GM18868 (cell line): ENCODE results near the gene MIPEP.
A peak's percentile ranks its signal among the peaks of the same experiment; 100 is the strongest.
"Not testable (repeated sequence)": the region's sequence is repeated elsewhere in the genome, so short reads cannot be mapped to it uniquely, and the experiment has no call there.

ENCODE experiments used
- ATAC-seq: cut with Tn5 transposase; IDR thresholded peaks from one replicate; pipeline ENCODE4 v1.9.1; 2021; ENCODE audit warnings: mild to moderate bottlenecking, moderate library complexity; ENCODE audit not compliant: unreplicated experiment

MIPEP gene

DNA sequence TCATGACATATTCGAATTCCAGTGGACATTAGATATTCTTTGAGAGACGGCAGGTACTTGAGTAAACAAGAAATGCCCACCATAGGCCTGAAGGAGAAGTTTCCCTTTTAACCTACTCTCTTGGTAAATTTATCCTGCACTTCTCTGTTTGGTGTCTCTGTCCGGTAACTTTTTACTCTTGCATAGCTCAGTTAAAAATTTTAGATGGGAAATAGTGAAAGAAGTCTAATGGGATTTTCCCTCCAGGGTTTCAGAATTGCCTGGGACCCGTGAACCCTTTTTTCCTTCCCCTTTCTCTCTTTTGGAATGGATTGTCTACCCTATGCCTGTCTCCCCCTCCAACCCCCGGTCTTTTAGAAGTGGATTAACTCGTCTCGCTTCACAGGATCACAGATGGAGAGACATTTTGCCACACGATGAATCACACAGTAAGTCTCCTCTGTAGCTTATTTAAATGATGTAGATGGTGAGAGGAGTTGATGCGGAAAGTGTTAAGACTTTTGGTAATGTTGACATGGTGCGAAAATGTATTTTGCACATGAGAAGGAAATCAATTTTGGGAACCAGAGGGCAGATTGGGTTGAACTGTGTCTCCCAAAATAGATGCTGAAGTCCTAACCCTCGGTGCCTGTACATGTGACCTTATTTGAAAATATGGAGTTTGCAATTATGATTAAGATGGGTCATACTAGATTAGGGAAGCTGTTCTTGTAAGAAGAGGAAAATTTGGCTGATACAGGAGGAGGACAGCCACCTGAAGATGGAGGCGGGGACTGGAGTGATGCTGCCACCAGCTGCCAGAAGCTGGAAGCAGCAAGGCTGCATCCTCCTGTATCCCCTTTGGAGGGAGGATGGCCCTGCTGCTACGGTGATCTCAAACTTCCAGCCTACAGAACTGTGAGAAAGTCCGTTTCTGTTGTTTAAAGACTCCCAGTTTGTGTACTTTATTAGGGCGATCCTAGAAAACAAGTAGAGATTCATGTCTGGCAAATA, 711 bp upstream of the MIPEP start:
- peak; percentile 23 for ATAC-seq

DNA sequence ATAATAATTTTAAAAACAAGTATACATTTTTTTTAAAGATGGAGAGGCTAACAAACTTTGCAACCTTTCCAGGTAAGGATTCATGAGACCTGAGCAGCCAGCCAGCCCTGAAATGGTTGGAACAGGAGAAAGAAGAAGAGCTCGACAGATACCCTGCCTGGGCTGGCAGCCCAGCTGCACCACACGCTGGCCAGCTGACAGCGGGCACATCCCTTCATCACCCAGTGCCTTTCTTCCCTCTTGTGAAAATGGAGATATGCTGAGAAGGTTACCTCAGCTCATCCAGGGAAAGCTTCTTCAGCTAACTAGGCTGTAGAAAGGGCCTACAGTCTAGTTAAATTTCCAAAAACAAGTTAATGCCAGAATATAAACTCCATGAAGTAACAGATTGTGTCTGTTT, 4.8 kb downstream of the MIPEP start:
- not testable (repeated sequence) for ATAC-seq

DNA sequence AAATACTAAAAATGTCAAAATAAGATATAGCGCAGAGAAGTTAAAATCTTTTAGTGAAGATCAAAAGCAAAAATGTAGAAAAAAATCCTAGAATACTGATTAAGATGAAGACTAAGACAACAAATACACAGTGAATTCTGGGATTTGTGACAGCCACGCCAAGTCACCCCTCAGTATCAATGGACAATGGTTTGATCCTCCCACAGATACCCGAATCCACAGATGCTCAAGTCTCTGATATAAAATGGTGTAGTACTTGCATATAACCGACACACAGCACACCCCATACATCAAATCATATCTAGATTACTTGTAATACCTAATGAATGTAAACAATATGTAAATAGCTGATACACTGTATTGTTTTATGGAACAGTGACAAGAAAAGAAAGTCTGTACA, 5.9 kb downstream of the MIPEP start:
- ATAC-seq: no peak

DNA sequence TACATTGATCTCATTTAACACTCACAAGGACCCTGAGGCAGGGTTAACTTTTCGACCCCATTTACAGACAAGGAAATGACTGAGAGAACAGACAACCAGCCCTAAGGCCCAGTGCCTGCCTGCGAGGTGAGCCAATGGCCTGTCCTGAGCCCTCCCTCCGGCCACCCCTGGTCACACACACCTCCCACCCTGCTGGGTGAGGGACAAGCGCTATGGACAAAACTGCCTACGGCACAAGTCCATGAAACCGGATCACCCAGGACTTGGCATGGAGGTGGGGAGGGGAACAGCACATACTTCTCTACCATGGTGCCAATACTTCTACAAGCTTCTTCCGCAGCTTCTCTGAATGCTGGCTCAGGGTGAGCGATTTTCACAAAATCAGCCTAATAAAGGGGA, 7.8 kb downstream of the MIPEP start:
- ATAC-seq: not testable (repeated sequence)

DNA sequence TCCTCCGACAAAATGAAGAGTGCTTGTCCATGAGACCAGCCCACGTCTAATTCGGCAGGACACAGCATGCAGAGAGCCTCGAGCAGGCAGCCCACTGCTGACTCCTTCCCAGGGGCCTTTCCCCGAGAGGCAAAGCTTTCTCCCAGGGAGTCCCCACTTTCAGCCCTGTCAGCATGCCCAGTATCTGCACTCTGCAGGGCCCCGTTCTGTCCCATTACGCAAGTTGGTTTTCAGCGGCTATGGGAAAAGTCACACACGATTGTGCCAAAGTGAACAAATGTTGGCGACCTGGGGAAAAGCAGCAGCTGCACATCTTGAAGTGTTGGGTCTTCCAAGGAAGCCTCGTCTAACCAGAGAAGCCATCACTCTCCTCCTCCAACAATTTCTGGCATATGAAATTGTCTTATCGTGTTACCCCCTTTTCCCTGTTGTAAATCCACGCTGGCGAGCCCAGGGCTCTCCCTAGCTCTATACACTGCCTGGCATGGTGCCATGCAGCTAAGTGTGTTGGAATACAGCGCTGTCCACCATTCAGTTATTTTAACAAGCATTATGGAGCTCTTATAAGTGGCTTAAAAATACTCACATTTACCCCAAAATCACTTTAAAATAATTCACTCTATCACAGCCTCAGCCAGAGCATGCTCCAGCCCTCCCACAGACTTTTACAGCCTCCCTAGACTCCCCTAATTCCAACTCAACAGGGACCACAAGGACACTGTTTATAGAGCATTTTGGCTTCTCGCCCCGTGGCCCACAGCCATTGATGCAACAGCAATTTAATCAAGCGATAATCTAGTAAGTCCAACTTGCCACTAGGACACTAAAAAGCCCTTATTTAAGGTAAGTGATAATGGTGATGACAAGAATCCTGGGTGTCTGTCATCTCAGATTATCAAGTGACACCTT, 8.5 kb downstream of the MIPEP start:
- ATAC-seq: not testable (repeated sequence)

DNA sequence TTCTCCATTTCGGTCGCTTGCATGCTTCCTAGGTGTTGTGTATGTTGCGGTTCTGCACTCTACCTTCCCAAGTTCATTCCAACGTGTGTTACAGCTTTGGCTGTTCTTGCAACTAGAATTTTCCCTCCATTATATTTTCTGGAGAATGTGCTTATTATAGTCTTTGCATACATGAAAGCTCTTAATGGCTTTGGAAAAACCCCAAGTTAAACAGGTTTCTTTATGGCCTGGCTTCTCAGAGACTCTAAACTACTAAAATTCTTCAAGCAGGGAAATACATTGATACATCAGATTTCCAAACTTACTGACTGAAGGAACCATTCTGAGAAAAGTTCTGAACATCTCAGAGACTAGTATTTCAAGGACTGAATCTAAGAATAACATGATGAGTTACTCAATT, 11.9 kb downstream of the MIPEP start:
- no peak for ATAC-seq

DNA sequence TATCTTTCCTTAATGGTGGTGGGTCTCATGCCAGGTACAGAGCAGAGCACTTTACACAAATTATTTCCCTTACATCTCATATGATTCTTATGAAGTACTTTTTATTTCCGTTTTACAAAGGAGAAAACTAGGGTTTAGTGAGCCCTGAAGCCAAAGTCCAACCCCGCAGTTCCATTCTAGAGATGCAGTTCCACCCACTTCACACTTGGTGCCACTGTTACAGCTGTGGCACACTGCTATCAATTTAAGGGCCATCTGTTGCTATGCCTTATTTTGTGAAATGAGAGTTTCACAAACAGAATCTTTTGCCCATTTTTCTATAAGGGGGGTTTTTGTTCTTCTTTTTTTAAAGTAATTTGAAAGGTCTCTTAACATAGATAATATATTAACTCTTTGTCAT, 12.9 kb downstream of the MIPEP start:
- ATAC-seq: no peak

DNA sequence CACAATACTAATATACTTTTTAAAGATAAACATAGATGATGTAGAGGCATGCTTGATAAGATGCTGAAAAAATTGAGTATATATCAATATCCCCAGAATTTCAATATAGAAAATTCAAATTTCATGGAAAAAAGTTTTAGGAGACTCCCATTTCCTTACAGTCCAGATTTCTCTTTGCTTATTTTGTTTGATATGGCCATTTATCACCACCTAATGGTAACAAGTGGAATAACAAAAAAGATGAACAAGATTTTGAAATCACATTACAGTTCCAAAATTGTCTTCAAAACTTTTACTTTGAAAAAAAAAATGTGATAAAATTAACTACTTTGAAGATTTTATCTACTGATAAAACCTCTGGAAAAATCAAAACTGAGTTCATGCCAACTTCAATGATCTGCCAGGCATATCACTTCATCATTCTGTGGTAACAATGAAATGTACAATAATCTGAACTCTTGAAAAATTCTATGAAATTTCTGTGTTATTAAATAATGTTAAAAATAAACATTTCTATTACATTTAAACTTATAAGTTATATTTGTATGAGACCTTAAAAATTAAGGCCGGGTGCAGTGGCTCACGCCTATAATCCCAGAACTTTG, 17.5 kb downstream of the MIPEP start:
- ATAC-seq: no peak

DNA sequence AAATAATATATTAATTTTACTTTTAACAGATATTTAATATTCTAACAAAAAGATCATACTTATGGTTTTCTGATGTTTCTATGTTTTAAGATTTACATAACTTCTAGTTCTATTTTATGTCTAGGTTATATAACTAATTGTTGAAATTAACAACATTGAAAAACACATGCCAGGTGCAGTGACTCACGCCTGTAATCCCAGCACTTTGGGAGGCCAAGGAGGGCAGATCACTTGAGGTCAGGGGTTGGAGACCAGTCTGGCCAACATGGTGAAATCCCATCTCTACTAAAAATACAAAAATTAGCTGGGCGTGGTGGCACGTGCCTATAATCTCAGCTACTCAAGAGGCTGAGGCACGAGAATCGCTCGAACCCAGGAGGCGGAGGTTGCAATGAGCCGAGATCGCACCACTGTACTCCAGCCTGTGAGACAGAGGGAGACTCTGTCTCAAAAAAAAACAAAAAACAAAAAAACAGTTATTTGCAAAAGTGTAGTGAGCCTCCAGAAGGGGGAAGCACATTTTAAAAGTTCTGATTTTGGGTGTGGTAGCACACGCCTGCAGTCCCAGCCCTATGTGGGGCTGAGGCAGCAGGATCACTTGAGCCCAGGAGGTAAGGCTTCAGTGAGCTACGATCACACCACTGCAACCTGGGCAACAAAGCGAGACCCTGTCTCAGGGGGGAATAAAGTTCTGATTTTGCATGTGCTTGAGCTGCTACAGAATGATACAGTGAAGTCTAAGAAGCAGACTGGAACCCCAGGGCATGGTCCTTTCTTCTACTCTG, 18.7 kb downstream of the MIPEP start:
- peak; percentile 41 for ATAC-seq

DNA sequence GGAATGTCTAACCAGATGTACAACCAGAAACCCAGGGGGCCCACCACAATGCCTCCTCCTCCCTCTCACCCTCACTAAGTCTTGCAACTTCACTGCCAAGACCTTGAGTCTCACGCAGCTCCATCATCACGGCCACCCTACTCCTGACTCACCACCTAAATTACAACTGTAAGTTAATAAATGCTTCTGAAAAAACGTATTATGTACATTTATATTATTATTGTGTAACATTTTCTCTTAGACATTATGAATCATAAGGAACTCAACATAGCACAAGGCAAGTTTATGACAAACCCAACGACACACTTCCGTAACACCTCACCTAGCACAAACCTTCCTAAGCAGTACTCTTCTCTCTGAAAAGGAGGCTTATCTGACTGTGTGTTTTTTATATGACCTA, 20.7 kb downstream of the MIPEP start:
- no peak for ATAC-seq

DNA sequence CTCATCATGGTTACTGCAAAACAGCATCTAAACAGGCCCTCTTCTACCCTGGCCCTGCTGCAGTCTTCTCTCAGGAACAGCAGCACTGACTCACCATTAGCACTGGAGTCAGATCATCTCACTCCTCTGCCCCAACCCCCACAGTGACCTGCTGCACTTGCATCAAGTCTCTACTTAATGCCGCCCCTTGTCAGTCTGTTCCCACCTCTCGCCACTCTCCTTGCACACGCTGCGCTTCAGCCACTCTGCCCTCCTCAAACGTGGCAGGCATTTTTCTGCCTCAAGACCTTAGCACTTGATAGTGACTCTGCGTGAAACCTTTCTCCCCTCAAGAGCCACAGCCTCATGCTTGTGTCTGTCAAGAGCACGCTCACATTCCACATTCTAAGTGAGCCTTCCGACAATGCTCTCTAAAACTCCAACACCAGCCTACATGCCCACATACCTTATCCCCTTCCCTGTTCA, 22.1 kb downstream of the MIPEP start:
- ATAC-seq: no peak

DNA sequence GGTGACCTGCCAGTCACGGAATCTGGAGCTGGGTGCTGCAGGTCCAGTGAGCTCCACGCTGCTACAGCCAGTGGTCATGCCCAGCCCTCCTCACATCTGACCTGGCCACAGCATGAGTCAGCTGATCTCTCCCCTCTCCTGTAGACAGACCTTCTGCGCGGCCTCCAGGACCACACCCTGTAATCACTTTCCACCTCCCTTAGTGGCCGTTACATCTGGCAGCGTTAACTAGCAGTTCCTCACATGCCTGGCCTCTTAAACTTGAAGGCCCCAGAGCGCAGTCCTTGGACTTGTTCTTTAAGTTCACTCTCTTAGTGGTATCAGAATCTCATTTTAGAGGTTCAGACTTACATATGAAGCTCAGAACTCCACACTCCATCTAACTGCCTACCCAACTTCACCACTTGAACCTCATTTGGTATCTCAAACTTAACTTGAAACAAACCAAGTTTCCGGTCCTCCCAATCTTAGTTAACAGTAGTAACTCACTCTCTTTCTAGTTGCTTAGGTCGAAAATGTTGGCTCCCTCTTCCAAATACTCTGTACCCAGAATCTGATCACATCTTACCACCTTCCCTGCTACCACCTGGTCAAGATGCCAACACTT, 22.7 kb downstream of the MIPEP start:
- no peak for ATAC-seq

DNA sequence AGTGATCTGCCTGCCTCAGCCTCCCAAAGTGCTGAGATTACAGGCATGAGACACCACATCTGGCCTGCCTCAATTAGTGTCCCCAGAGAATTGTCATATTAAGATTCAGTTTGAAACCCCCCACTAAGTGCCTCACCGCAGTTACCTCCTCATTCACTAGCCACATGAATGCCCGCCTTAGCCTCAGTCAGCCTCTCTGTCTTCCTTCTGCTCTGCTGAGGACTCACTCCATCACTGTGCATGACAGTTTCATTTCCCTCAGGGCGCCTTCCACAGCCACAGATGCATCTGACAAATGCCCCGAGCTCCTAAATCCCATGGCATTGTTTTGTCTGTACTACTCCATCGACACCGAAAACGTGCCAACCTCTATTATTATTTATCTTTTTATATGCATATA, 23.3 kb downstream of the MIPEP start:
- peak; percentile 75 for ATAC-seq

DNA sequence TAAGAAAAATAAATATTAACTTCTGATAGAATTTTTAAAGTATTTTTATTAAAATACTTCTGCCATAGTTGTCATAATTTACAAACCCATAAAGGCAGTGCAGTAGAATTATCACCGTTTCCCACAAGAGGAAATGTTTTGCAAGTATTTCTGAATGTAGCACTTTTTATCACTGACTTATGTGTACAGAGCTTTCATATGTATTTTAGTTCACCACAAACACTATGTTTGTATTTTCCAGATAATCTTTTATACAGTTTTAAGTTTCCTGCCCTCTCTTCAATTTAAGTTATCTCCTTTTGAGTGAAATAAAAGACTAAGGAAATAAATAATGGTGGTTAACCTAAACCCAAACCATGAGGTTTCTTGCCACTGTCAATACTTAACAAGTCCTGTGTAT, 24.2 kb downstream of the MIPEP start:
- ATAC-seq: no peak

DNA sequence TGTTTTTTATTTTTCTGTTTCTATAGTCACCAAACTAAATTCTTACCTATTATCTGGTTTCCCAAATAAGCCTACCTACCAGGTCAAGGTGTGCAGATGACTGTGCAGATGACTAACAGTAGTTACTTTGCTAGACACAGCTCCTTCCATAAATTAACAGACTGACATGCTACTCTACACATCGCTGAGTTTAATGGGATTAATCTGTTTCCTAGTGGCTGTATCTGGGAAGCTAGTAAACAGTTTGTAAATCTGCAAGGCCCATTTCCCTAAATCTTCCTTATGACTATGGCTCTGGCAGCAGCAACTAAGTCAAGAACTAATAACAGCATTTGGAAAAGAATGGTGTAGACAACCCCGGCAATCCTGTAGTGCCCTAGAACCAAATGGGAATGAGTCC, 27.9 kb downstream of the MIPEP start:
- no peak for ATAC-seq

DNA sequence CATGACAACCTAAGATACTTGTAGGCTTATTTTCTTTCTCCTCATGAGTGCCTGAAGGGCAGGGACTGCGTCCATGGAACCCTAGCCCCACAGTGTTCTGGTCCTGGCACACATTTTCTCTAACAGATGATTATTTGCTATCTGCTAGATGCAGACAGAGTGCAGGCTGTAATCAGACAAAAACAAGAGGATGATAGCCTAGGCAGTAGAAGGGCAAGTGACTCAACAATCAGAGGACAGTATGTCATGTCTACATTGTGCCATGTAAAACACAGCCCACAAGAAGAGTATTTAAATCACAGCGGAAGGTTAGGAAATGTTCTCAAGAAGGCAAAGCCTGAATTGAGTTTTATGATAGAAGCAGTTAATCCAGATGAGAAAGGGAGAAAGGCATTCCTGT, 29.3 kb downstream of the MIPEP start:
- ATAC-seq: no peak

DNA sequence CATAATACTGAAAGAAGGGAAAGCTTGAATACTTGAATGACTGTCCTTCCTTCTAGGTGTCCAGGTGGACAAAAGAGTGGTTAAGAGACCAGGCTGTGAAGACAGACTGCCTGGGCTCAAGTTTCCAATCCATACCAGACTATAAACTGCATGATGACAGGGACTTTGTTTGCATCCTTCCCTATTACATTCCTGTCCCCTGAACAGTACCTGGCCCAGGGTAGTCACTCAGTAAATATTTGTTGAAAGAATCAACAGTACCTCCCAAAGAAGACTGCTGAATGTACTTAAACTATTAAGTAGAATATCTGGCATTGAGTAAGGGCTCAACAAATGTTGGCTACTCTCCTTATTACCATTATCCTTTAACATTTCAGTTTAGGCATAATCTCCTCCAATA, 29.7 kb downstream of the MIPEP start:
- ATAC-seq: no peak

DNA sequence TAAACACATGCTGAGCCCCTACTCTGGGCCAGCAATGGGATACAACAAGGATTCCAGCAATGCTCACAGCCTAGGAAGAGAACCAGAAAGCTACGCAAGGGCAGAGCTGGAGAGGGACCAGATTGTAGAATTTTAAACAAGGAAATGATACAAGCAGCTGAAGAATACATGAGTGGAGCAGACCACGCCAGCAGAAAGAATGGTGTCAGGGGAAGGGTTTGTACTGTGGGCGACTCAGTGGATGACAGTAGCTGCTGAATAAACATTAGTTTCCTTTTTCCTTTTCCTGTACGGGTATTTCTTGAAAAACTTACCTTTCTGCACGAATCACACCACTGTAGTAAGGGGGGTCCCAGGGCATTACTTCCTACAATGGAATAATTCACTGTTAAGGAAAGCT, 30.7 kb downstream of the MIPEP start:
- ATAC-seq: no peak

DNA sequence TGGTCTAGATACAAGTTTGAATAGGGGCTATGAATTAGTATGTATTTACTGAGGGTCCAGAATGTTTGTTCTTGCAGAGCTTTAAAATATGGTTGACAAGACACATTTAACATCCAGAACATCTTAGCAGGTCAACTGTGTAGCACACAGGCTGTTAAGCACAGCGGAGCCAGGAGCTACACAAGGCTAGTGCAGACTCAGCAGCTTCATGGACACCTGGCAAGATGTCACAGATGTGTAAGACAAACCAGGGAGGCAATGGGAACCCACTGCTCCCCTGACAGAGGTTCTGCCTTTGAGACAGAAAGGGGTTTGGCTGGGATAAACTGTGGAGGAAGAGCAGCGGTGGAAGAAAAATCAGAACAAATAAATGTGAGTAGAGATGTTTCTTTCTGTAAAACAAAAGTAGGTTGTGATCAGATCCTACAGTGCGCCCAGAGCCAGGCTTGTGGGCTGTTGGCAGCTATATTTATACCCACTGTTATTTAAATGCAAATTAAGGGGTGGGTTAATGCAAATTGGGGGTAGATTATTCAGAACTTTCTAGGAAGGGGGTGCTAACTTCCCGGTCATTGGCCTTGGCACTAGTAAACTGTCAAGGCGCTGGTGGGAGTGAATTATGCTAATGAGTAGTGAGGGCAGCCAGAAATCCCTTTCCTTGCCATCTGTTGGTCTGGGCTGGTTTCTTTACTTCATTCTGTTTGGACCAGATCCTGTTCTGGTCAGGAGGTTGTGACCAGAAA, 33.0 kb downstream of the MIPEP start:
- ATAC-seq: no peak
